K562 (cell line): ENCODE results near the gene ME3. TPM values are rescaled to one million over a fixed set of nuclear protein-coding genes. Genes with fewer than 3 reads are reported as not detected.

Experiments used
- ATAC-seq: fragments of 200-7000 bp; cut with Tn5 transposase; 3 replicates; pipeline ENCODE4 v1.9.1; 2020; ENCODE audit warnings: moderate library complexity
- BruUV-seq: library from RNA; stranded (reverse); fragments of 400-500 nt; replicated peaks from 2 replicates; lab custom pipeline; 2021; lab: Mats Ljungman, UMichigan
- CTCF ChIA-PET: fragments of 300-600 bp; formaldehyde crosslinking; extraction: SDS; loops from one replicate; lab custom pipeline; 2021; ENCODE audit warnings: low intra/inter-chr PET ratio; lab: Yijun Ruan, JAX
- POLR2A ChIA-PET: fragments of 300-600, 350-650 bp; sonication (Branson Sonifier 250); formaldehyde crosslinking; extraction: SDS; loops from one replicate; lab custom pipeline; 2021; ENCODE audit warnings: antibody characterized with exemption, inconsistent platforms; lab: Yijun Ruan, JAX
- DNase-seq, 4 experiments: peaks; one replicate each; pipeline versions ENCODE4 v3.0.0 to v3.0.0-alpha.2; 2011 to 2018; ENCODE audit warnings: low spot score in 3 of 4, mixed read lengths in 3 of 4; ENCODE audit errors: extremely low read depth in 1 of 4
- FAIRE-seq: peaks from 2 replicates; lab custom pipeline; 2011; peaks lifted over from hg19 to GRCh38; lab: Jason Lieb, UNC
- H2AFZ ChIP-seq: 2 replicates; pipeline ENCODE4 v1.6.0; 2011; ENCODE audit warnings: low read depth, low read length, control low read depth, inconsistent platforms
- H3K27ac ChIP-seq: fragments of 200-600 bp; 3 replicates; pipeline ENCODE4 v1.8.0; 2011; ENCODE audit warnings: low read depth, mild to moderate bottlenecking, control low read depth, inconsistent platforms, low read length, moderate library complexity, mixed read lengths; ENCODE audit errors: extremely low read depth
- H3K27me3 ChIP-seq, 2 experiments: fragments of 300-600 bp in 1 of 2; 2 replicates in 1 of 2; 3 replicates in 1 of 2; pipeline versions ENCODE4 v1.6.0 to v1.8.0; 2011; ENCODE audit warnings: inconsistent platforms in 2 of 2, low read length in 2 of 2, mild to moderate bottlenecking in 1 of 2, mixed read lengths in 1 of 2, moderate library complexity in 1 of 2; ENCODE audit not compliant: control insufficient read depth in 2 of 2, insufficient read depth in 2 of 2
- H3K36me3 ChIP-seq: fragments of 300-600 bp; 3 replicates; pipeline ENCODE4 v1.8.0; 2011; ENCODE audit warnings: mild to moderate bottlenecking, low read length, inconsistent platforms; ENCODE audit not compliant: control insufficient read depth, insufficient read depth
- H3K4me1 ChIP-seq, 2 experiments: fragments of 200-600 bp in 1 of 2; replicated peaks in 1 of 2; 2 replicates in 1 of 2; 3 replicates in 1 of 2; pipeline versions ENCODE4 v1.5.1 to v1.8.0; 2011; ENCODE audit warnings: inconsistent platforms in 2 of 2, low read length in 2 of 2, mild to moderate bottlenecking in 1 of 2, mixed read lengths in 1 of 2, moderate library complexity in 1 of 2; ENCODE audit not compliant: control insufficient read depth in 2 of 2, insufficient read depth in 2 of 2
- H3K4me2 ChIP-seq: 2 replicates; pipeline ENCODE4 v1.6.1; 2011; ENCODE audit warnings: low read length, control low read depth, inconsistent platforms, mixed read lengths; ENCODE audit not compliant: insufficient read depth
- H3K4me3 ChIP-seq: fragments of 200-600 bp; sonication (generic), shearing (Covaris generic); 2 replicates; pipeline ENCODE4 v1.5.1; 2016; ENCODE audit warnings: control low read depth, inconsistent platforms
- H3K79me2 ChIP-seq: fragments of 200-600 bp; 3 replicates; pipeline ENCODE4 v1.8.0; 2011; ENCODE audit warnings: low read length, inconsistent platforms; ENCODE audit not compliant: control insufficient read depth, insufficient read depth
- H3K9ac ChIP-seq, 2 experiments: 2 replicates each; pipeline versions ENCODE4 v1.6.0 to v1.6.1; 2011; ENCODE audit warnings: low read depth in 2 of 2, low read length in 2 of 2, control low read depth in 1 of 2, inconsistent platforms in 1 of 2, mild to moderate bottlenecking in 1 of 2, mixed read lengths in 1 of 2; ENCODE audit not compliant: insufficient read depth in 1 of 2
- H3K9me1 ChIP-seq: one replicate; pipeline ENCODE4 v1.6.0; 2011; ENCODE audit warnings: inconsistent platforms, mild to moderate bottlenecking, low read length, moderate library complexity; ENCODE audit not compliant: control insufficient read depth, insufficient read depth
- H3K9me3 ChIP-seq: replicated peaks from 2 replicates; pipeline ENCODE4 v1.5.1; 2011; ENCODE audit warnings: low read depth, low read length, inconsistent platforms; ENCODE audit not compliant: control insufficient read depth, insufficient read depth
- H4K20me1 ChIP-seq: replicated peaks from 2 replicates; pipeline ENCODE4 v1.6.1; 2011; ENCODE audit warnings: low read length, inconsistent platforms, mixed read lengths; ENCODE audit not compliant: control insufficient read depth, insufficient read depth
- BRF1 ChIP-seq: IDR thresholded peaks from 3 replicates; pipeline ENCODE4 v1.6.1; 2011; ENCODE audit warnings: borderline replicate concordance, mild to moderate bottlenecking; ENCODE audit not compliant: insufficient read length; ENCODE audit errors: extremely low read depth
- CAMTA2 ChIP-seq: fragments of 250-450 bp; sonication (Bioruptor Pico); conservative IDR thresholded peaks from 2 replicates; pipeline ENCODE4 v1.5.1; 2022
- ETV1 ChIP-seq: fragments of 450-650 bp; conservative IDR thresholded peaks from 2 replicates; pipeline ENCODE4 v1.6.1; 2016; ENCODE audit warnings: missing genetic modification characterization, control low read depth, low read depth, missing compliant biosample characterization
- FOXJ2 ChIP-seq: fragments of 200-800 bp; sonication (Bioruptor generic); IDR thresholded peaks from 2 replicates; pipeline ENCODE4 v1.6.1; 2016; ENCODE audit warnings: missing genetic modification characterization, missing compliant biosample characterization
- HNRNPH1 ChIP-seq: fragments of 200-400 bp; formaldehyde crosslinking; optimal IDR thresholded peaks from 2 replicates; pipeline ENCODE3; 2017; ENCODE audit warnings: low read depth, mild to moderate bottlenecking, low read length, moderate library complexity
- WGBS: fragments of 100-300 bp; shearing (Covaris generic); methylation state at CpG from one replicate; pipeline ENCODE4 v1.1.6; 2016; ENCODE audit warnings: low coverage, mixed read lengths; ENCODE audit not compliant: insufficient coverage; ENCODE audit errors: missing lambda C conversion rate; 5-methylcytosine and 5-hydroxymethylcytosine counted together
- in situ Hi-C: fragments of 300-500 bp; cut with MboI; formaldehyde crosslinking; loops from 4 replicates; pipeline ENCODE4 v1.15.0; 2018; ENCODE audit warnings: inconsistent platforms, mixed read lengths
- intact Hi-C: fragments of 100-400 bp; cut with micrococcal nuclease; formaldehyde crosslinking; loops from 2 replicates; pipeline ENCODE4 v1.14.2; 2022
- polyA plus RNA-seq, 8 experiments: library from polyadenylated mRNA; depleted of rRNA in 4 of 8; stranded (reverse) in 5 of 8; unstranded in 3 of 8; fragments of >200 nt; fragmentation: Nextera tagmentation in 2 of 8; fragmentation: Illumina TruSeq in 1 of 8; extraction: Ambion mirVana in 2 of 8; extraction: Trizol in 1 of 8; gene quantifications; 2 replicates each; pipeline versions ENCODE4 v1.2.1 to v1.2.3, GENCODE V29; 2011 to 2014; ENCODE audit warnings: inconsistent platforms in 1 of 8, missing spikeins in 1 of 8
- total RNA-seq, 7 experiments: library from RNA; depleted of rRNA in 6 of 7; stranded (reverse); fragments of >200 nt in 6 of 7; fragmentation: Illumina TruSeq in 2 of 7; extraction: Trizol in 2 of 7; gene quantifications; 2 replicates each; pipeline versions ENCODE4 v1.2.1 to v1.2.3, GENCODE V29; 2011 to 2021; ENCODE audit warnings: low replicate concordance in 1 of 7
- TF ChIP-seq, protein P1 (sequence below): fragments of 450-650 bp; conservative IDR thresholded peaks from 2 replicates; pipeline ENCODE4 v1.6.1; 2016; ENCODE audit warnings: missing genetic modification characterization, low read depth, mild to moderate bottlenecking, control low read depth, missing compliant biosample characterization

Gene ME3
- total and polyA plus RNA-seq, 9 of the 15 experiments (the other 6 are each of a cell fraction or from before 2014, with no cell fraction given): not detected

- Histone ChIP-seq H3K9ac (no peak overlapping the region), H3K4me1 (no peaks in the 10 kb centered on the region), H3K36me3 (no peaks in the 10 kb centered on the region), H2AFZ (no peak overlapping the region), H3K79me2 (no peaks in the 10 kb centered on the region), H3K27ac (no peak overlapping the region), H3K27me3 (peaks cover 0 to 4% of the 10 kb centered on the region in 2 experiments; a peak in 2 of 5 replicates), H3K9me1 (no peaks in the 10 kb centered on the region), H3K9me3 (no peaks in the 10 kb centered on the region), H3K4me2 (no peak overlapping the region), H4K20me1 (0 out of 2 replicates have a peak, but pooled peaks cover 4% of the 10 kb centered on the region), H3K4me3 (no peak overlapping the region)
- FAIRE-seq: no peak
- TF ChIP-seq CAMTA2: no peak
- no peak for ATAC-seq
- ChIA-PET CTCF (no interaction called here), POLR2A (no interaction called here)
- BruUV-seq: no TSS peak
- 0% methylated on average over 1 of the region's 1 CpG for WGBS
- intact Hi-C loops (loop anchor here (5.0 kb wide), 1 partner anchor 288 kb away; no protein-coding TSS in a partner anchor), in situ Hi-C loops (loop anchor here (5.0 to 10.0 kb wide), 3 partner anchors 113 to 966 kb away; no protein-coding TSS in a partner anchor)
- DNase-seq: no peak
These were observed 213.4 kb downstream of the ME3 start for GRCh38 chr11:86459002-86459385.

- H3K36me3 ChIP-seq: no peaks in the 10 kb centered on the region
- no peak for TF ChIP-seq BRF1
- TF ChIP-seq FOXJ2 (tag): no peak
- TF ChIP-seq HNRNPH1: no peak
- TF ChIP-seq, protein P1, sequence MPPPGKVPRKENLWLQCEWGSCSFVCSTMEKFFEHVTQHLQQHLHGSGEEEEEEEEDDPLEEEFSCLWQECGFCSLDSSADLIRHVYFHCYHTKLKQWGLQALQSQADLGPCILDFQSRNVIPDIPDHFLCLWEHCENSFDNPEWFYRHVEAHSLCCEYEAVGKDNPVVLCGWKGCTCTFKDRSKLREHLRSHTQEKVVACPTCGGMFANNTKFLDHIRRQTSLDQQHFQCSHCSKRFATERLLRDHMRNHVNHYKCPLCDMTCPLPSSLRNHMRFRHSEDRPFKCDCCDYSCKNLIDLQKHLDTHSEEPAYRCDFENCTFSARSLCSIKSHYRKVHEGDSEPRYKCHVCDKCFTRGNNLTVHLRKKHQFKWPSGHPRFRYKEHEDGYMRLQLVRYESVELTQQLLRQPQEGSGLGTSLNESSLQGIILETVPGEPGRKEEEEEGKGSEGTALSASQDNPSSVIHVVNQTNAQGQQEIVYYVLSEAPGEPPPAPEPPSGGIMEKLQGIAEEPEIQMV (tag): no peak
- no peak for TF ChIP-seq ETV1 (tag)
- H3K27me3 ChIP-seq: peaks cover 0 to 4% of the 10 kb centered on the region in 2 experiments; a peak in 2 of 5 replicates
- H2AFZ ChIP-seq: no peak overlapping the region
- H3K9me3 ChIP-seq: no peaks in the 10 kb centered on the region
- in situ Hi-C loops: loop anchor here (5.0 to 10.0 kb wide), 3 partner anchors 114 to 966 kb away; no protein-coding TSS in a partner anchor
- POLR2A ChIA-PET: no interaction called here
- H4K20me1 ChIP-seq: 0 out of 2 replicates have a peak, but pooled peaks cover 4% of the 10 kb centered on the region
- 5% methylated on average over 5 of the region's 5 CpGs for WGBS
- no peaks in the 10 kb centered on the region for H3K9me1 ChIP-seq
- no peak overlapping the region for H3K9ac ChIP-seq
- no TSS peak for BruUV-seq
- CTCF ChIA-PET: no interaction called here
- DNase-seq: no peak
- no peak overlapping the region for H3K4me2 ChIP-seq
- ATAC-seq: no peak
- no peak overlapping the region for H3K27ac ChIP-seq
- intact Hi-C loops: loop anchor here (5.0 kb wide), 1 partner anchor 289 kb away; no protein-coding TSS in a partner anchor
- H3K79me2 ChIP-seq: no peaks in the 10 kb centered on the region
- H3K4me3 ChIP-seq: no peak overlapping the region
- no peaks in the 10 kb centered on the region for H3K4me1 ChIP-seq
- FAIRE-seq: no peak
These were observed 214.0 kb downstream of the ME3 start for GRCh38 chr11:86458294-86459001.
